Measurements from ENCODE around the gene USP30. TPM values are rescaled to one million over a fixed set of nuclear protein-coding genes. Genes with fewer than 3 reads are reported as not detected.

The USP30 gene
- total RNA-seq, 2 donors from 2014 or later: 15.9 to 21.6 TPM

DNA sequence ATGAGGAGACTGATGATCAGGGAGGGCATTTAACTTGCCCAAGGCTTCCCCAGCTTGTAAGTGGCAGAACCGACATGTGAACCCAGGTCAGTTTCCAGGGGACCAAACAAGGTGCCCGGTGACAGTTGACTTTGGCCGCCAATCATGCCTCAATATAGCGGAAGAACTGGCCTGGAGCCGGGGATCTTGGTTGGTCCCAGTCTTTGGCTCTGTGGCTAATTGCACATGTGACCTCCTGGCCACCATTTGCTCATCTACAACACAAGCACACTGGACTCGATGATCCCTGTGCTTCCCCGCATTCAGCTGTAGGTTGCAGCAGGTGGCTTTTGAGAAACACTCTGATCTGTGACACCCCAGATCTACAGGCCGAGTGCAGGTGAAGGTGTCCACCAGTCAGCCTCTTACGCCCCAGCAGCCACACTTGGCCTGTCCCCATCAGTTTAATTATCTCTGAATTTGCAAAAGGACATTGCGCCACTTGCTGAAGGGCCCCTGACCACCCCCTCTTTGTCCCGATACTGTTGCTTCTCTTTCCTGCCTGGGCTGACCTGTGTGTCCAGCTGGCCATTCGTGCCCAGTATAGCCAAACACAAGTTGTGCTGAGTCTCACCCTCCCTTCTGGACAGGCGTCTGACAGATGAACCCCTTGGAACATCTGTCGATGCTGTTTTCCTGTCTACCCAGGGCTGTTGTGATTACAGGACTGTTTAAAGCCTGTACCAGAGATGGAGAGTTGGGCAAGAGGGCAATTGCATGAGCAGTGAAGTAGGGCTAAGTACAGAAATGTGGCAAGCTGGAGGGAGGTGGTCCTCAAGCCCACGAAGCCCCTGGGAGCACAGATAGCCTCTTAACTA is 78.1 kb downstream of the USP30 start:
- Mint-ChIP-seq H3K4me1 (ENCODE audit: low read depth) (no peaks in the 10 kb centered on the region), H3K27ac (no peak overlapping the region), H3K9me3 (peaks cover 0 to under 1% of the 10 kb centered on the region in 2 donors), H3K27me3 (ENCODE audit: low read depth) (no peaks in the 10 kb centered on the region), H3K36me3 (ENCODE audit: insufficient read depth in 2 of 2) (no peaks in the 10 kb centered on the region), H3K4me3 (no peak overlapping the region)
- DNase-seq (no peak), ATAC-seq (replicated peaks in 1 of 2) (no peak)

DNA sequence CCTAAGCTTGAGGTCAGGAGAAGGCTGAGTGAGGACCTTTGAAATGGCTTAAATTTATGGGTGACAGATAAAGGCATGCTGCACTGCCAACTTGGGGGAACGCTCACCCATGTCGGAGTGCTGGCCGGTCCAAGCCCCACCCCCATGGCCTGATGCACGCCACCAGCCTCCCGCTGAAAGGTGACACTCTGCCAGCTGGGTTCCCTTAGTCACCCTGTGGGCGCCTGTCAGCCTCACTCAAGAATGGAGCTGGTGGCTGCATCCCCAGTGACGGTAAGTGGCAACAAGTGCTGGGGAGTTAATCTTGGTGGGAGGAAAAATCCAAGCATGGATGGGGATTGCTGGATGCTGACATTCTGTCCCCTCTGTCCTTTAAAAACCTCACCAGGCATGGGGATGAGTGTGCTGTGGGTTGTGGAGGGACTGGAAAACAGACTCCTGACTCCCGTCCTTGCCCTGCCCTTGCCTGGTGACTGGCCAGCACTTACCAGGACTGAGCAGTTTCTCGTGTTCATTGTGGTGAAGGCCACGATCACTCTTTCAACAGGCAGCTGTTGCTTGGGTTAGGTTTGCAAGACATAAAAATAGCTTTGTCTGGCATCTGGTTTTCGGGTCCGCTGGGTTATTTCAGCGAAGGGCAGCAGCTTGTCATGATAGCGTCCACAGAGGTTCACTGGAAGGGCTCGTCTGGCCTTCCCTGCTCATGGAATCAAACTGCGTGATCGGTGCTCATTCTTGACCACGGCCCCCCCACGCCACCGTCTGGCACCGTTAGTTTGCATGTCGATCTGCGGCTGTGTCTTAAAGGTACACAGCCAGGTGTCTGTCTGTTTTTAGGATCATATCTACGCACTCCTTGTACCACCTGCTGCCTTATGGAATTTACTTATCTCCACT is 79.0 kb downstream of the USP30 start:
- Mint-ChIP-seq H3K4me3 (no peak overlapping the region), H3K9me3 (peaks cover 0 to 1% of the 10 kb centered on the region in 2 donors), H3K27me3 (ENCODE audit: low read depth) (no peaks in the 10 kb centered on the region), H3K36me3 (ENCODE audit: insufficient read depth in 2 of 2) (no peaks in the 10 kb centered on the region), H3K4me1 (ENCODE audit: low read depth) (no peaks in the 10 kb centered on the region), H3K27ac (no peak overlapping the region)
- no peak for DNase-seq
- no peak for ATAC-seq (replicated peaks in 1 of 2)

DNA sequence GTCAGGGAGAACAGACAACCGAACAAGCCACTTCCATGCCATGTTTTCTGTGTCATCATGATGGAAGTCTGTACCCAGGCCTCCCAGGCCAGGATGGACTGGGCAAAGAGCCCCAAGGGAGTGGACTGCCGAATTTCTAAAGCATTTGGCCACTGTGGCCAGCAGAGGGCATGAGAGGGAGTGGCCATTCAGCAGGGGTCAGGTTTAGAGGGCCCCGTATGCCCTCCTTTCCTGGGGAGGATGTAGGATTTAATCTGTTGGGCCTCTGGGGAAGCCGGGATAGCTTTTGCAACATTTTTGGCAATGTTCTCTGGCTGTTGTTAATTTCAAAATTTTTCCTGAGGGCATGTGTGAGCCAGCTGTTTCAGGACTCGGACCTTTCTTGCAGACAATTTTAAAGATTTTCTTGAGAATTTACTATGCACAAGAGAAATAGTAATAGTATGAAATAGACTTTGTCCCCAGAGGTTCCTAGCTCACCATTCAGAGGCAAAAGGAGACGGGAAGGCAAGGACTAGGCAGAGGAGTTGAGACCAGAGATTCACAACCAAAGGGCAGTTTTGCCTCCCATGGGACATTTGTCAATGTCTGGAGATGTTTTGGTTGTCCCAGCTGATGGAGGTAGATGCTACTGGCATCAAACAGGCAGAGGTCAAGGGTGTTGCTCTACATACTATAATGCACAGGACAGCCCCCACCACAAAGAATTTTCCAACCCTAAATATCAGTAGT is 82.0 kb downstream of the USP30 start:
- Mint-ChIP-seq H3K9me3 (peaks cover 2 to 5% of the 10 kb centered on the region in 2 donors), H3K36me3 (ENCODE audit: insufficient read depth in 2 of 2) (no peaks in the 10 kb centered on the region), H3K4me1 (ENCODE audit: low read depth) (no peaks in the 10 kb centered on the region), H3K4me3 (no peak overlapping the region), H3K27me3 (ENCODE audit: low read depth) (no peaks in the 10 kb centered on the region), H3K27ac (no peak overlapping the region)
- DNase-seq (no peak), ATAC-seq (replicated peaks in 1 of 2) (no peak)

DNA sequence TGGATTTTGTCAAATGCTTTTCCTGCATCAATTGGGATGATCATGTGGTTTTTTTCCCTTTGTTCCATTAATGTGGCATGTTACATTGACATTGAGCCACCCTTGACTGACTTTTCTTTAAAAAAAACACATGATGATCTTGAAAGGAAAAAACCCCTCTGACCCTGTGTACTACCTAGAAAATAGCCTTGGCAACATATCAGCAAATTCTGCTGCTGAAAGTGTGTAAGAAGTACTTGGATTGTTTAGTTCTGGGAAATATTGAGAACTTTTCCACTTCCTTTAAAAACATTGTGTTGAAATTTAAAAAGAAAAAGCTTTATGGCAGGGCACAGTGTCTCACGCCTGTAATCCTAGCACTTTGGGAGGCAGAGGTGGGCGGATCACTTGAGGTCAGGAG is 84.7 kb downstream of the USP30 start:
- no peak for ATAC-seq (replicated peaks in 1 of 2)
- no peak overlapping the region for H3K4me3 Mint-ChIP-seq

More for the DNA sequence above, 84.7 kb downstream of the USP30 start:
- Mint-ChIP-seq H3K4me1 (ENCODE audit: low read depth) (no peaks in the 10 kb centered on the region), H3K27me3 (ENCODE audit: low read depth) (no peaks in the 10 kb centered on the region), H3K9me3 (peaks cover 2 to 5% of the 10 kb centered on the region in 2 donors), H3K36me3 (ENCODE audit: insufficient read depth in 2 of 2) (no peaks in the 10 kb centered on the region), H3K27ac (no peak overlapping the region)
- no peak for DNase-seq

Other genes with a start within 250 kb of the USP30 start
- 10 to 100 TPM; 33.8 to 48.8 TPM for gene SSH1, start 195.0 kb upstream of the USP30 start, total RNA-seq
- gene DAO, start 172.5 kb upstream of the USP30 start, total RNA-seq: not detected
- not detected for gene SVOP, start 31.5 kb upstream of the USP30 start, total RNA-seq
- 10 to 100 TPM; 29.5 to 34.6 TPM for gene ALKBH2, start 40.9 kb downstream of the USP30 start, total RNA-seq
- 10 to 100 TPM; 52.0 to 58.1 TPM for gene UNG, start 45.0 kb downstream of the USP30 start, total RNA-seq
- 10 to 100 TPM; 10.2 to 12.2 TPM for gene ACACB, start 64.0 kb downstream of the USP30 start, total RNA-seq

Measured in activated T-cell treated with anti-CD3 and anti-CD28 coated beads, Interleukin-2, amount 50 U/mL, for 72 hours (primary cell).